ENCODE data around the gene GARRE1. TPM values are rescaled to one million over a fixed set of nuclear protein-coding genes. Genes with fewer than 3 reads are reported as not detected.
"Not testable (repeated sequence)": the region's sequence is repeated elsewhere in the genome, so short reads cannot be mapped to it uniquely, and the experiment has no call there.

The GARRE1 gene
- total RNA-seq, 2 donors from 2014 or later = 34.4 to 43.6 TPM

DNA sequence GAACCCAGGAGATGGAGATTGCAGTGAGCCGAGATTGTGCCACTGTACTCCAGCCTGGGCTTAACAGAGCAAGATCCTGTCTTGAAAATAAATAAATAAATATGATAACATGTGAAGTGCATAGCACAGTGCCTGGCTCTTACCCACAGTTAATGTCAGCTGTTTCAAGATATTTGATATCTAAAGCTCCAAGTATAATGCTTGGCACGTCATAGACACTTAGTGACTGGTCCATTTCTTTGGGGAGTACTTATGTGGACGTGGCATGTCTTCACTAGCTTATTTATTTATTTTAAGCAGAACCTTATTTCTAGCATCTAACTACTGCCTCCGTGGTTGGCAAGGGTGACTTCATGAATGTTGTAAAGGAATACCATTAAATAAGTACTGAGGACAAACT is 18.8 kb downstream of the GARRE1 start:
- peaks cover 67% of the 10 kb centered on the region for H3K4me1 Mint-ChIP-seq
- peaks cover 3% of the 10 kb centered on the region for H3K36me3 Mint-ChIP-seq (ENCODE audit: low read depth)
- peak overlapping the region; percentile 3 for H3K4me3 Mint-ChIP-seq
- no peak for ATAC-seq
- peak overlapping the region; percentile 99 for H3K27ac Mint-ChIP-seq
- H3K9me3 ChIP-seq (ENCODE audit: control insufficient read depth, low read length, poor library complexity, severe bottlenecking) = no peaks in the 10 kb centered on the region
- H3K27me3 Mint-ChIP-seq = no peaks in the 10 kb centered on the region
- no peak for DNase-seq

DNA sequence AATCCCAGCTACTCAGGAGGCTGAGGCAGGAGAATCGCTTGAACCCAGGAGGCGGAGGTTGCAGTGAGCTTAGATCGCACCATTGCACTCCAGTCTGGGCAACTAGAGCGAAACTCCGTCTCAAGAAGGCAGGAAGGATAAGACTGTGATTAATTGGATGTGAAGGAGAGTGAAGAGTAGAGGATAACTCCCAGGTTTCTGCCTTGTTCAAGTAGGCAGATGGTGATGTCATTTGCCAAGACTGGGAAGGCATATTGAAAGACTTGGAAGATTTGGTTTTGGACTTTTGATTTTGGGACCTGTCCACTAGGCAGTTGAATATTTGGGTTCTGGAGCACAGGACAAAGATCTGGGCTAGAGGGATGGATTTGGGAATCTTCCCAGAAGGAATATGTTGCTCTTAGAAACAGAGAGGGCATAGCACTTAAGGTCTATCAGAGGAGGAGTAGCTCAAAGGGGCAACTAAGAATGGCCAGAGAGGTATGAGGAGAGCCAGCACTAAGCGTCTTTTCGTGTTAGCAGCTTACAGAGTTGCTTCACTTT is 20.0 kb downstream of the GARRE1 start:
- H3K27ac Mint-ChIP-seq = peak overlapping the region; percentile 99
- no peaks in the 10 kb centered on the region for H3K9me3 ChIP-seq (ENCODE audit: control insufficient read depth, low read length, poor library complexity, severe bottlenecking)
- peaks cover 60% of the 10 kb centered on the region for H3K4me1 Mint-ChIP-seq
- no peaks in the 10 kb centered on the region for H3K27me3 Mint-ChIP-seq
- no peak for ATAC-seq
- DNase-seq = no peak
- H3K36me3 Mint-ChIP-seq (ENCODE audit: low read depth) = no peaks in the 10 kb centered on the region
- no peak overlapping the region for H3K4me3 Mint-ChIP-seq

DNA sequence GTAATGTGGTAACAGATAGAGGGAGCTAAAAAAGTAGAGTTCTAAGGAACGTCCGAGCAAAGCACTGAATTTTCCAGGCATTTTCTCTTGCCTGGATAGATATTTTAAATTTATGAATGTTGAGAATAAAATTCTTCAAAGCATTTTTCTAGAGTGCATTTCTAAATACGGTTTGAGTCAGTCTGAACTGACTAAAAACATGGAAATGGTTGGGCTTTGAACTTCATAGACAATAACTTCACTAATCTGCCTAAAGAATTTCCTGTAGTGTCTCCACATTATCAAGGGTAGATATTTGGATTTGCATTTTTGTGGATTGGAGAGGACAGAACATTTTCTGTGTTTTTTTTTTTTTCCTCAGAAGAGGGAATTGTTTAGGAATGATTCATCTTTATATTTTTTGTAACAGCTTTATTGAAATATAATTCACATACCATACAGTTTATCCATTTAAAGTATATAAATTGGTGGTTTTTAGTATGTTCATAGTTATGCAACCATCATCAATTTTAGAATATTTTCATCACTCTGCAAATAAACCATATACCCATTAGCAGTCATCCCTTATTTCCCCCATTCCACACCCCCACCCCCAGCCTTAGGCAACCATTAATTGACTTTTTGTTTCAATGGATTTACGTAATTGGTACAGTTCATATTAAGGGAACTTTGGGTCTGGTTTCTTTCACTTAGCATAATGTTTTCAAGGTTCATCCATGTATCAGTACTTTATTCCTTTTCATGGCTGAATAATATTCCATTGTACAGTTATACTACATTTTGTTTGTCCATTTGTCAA is 20.7 kb downstream of the GARRE1 start:
- H3K27me3 Mint-ChIP-seq = no peaks in the 10 kb centered on the region
- H3K27ac Mint-ChIP-seq = peak overlapping the region; percentile 99
- H3K4me3 Mint-ChIP-seq = no peak overlapping the region
- no peaks in the 10 kb centered on the region for H3K36me3 Mint-ChIP-seq (ENCODE audit: low read depth)
- no peaks in the 10 kb centered on the region for H3K9me3 ChIP-seq (ENCODE audit: control insufficient read depth, low read length, poor library complexity, severe bottlenecking)
- DNase-seq (no peak), ATAC-seq (no peak)
- H3K4me1 Mint-ChIP-seq = peaks cover 55% of the 10 kb centered on the region

DNA sequence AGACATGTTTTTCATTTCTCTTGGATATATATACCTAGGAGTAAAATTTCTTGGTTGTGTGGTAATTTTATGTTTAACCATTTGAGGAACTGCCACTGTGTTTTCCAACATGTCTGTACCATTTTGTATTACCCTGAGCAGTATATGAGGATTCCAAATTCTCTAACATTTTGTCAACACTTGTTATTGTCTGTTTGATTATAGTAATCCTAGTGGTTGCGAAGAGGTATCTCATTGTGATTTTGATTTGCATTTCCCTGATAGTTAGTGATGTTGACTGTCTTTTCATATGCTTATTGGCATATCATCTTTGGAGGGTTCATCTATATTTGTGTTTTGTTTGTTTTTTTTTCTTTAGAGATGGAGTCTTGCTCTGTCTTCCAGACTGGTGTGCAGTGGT is 21.4 kb downstream of the GARRE1 start:
- Mint-ChIP-seq H3K4me1 (peaks cover 50% of the 10 kb centered on the region), H3K4me3 (no peak overlapping the region), H3K36me3 (ENCODE audit: low read depth) (no peaks in the 10 kb centered on the region), H3K27ac (peak overlapping the region; percentile 78), H3K27me3 (no peaks in the 10 kb centered on the region)
- no peak for DNase-seq
- no peak for ATAC-seq
- no peaks in the 10 kb centered on the region for H3K9me3 ChIP-seq (ENCODE audit: control insufficient read depth, low read length, poor library complexity, severe bottlenecking)

DNA sequence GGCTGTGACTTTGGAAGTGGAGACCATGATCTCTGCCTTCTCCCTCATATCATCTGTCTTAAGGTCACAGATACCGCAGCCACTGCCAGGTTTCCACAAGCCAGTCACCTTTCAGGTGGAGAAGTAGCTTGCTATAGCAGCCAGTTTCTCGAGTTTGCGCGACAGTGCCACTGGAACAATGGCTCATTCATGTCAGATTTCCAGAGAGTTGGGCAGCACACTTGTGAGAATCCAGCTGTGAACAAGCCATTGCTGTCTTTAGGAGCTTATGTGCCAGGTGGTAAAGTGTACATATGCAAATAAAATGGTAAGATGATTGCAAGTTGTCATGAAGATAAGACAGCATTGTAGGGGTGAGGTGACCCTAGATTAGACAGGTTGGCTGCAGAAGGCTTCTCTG is 22.3 kb downstream of the GARRE1 start:
- H3K4me1 Mint-ChIP-seq = peaks cover 50% of the 10 kb centered on the region
- H3K9me3 ChIP-seq (ENCODE audit: control insufficient read depth, low read length, poor library complexity, severe bottlenecking) = no peaks in the 10 kb centered on the region
- peak overlapping the region; percentile 78 for H3K27ac Mint-ChIP-seq
- ATAC-seq (no peak), DNase-seq (no peak)
- H3K27me3 Mint-ChIP-seq = no peaks in the 10 kb centered on the region
- H3K36me3 Mint-ChIP-seq (ENCODE audit: low read depth) = no peaks in the 10 kb centered on the region
- peak overlapping the region; percentile 44 for H3K4me3 Mint-ChIP-seq

DNA sequence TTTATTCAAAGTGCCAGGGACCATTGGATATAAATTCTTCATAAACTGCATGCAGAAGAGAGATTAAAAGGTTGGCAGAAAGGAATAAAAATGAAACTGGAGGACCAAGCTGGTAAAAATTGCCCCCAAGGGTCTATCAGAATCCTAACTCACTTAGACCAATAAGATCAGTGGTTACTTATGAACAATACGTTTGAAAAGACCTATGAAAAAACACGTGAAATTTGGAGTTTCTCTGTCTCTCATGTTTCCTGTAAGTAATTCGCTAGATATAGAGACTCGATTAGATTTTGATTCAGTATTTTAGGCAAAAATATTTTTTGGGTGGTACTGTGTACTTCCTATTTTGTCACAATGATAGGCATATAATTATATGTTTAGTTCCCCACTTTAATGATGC is 22.9 kb downstream of the GARRE1 start:
- Mint-ChIP-seq H3K4me1 (peaks cover 49% of the 10 kb centered on the region), H3K36me3 (ENCODE audit: low read depth) (no peaks in the 10 kb centered on the region), H3K4me3 (peak overlapping the region; percentile 44), H3K27ac (peak overlapping the region; percentile 78), H3K27me3 (no peaks in the 10 kb centered on the region)
- DNase-seq = no peak
- no peak for ATAC-seq
- no peaks in the 10 kb centered on the region for H3K9me3 ChIP-seq (ENCODE audit: control insufficient read depth, low read length, poor library complexity, severe bottlenecking)

DNA sequence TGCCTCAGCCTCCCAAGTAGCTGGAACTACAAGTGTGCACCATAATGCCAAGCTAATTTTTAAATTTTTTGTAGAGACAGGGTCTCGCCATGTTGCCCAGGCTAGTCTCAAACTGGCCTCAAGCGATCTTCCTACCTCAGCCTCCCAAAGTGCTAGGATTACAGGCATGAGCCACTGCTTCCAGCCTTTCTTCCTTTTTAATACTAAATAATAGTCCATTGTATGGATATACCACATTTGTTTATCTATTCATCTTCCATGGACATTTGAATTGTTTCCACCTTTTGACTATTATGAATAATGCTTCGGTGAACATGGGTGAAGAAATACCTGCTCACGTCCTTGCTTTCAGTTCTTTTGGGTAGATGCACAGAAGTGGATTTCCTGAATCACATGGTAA is 24.4 kb downstream of the GARRE1 start:
- peaks cover 54% of the 10 kb centered on the region for H3K4me1 Mint-ChIP-seq
- no peaks in the 10 kb centered on the region for H3K36me3 Mint-ChIP-seq (ENCODE audit: low read depth)
- H3K27ac Mint-ChIP-seq = peak overlapping the region; percentile 41
- H3K27me3 Mint-ChIP-seq = no peaks in the 10 kb centered on the region
- ATAC-seq (no peak), DNase-seq (no peak)
- H3K9me3 ChIP-seq (ENCODE audit: control insufficient read depth, low read length, poor library complexity, severe bottlenecking) = no peaks in the 10 kb centered on the region
- H3K4me3 Mint-ChIP-seq = no peak overlapping the region

DNA sequence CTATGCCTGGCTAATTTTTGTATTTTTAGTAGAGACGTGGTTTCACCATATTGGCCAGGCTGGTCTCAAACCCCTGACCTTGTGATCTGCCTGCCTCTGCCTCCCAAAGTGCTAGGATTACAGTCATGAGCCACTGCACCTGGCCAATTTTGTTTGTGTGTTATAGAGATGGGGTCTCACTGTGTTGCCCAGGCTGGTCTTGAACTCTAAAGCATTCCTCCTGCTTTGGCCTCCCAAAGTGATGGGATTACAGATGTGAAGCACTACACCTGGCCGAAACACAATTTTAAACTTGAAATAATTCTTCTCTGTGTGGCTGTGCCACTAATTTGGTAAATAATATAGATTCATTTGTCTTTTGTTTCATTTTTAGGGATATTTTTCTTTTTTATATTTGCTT is 27.1 kb downstream of the GARRE1 start:
- not testable (repeated sequence) for DNase-seq; H3K4me3 Mint-ChIP-seq; ATAC-seq; H3K36me3 Mint-ChIP-seq (ENCODE audit: low read depth); H3K9me3 ChIP-seq (ENCODE audit: control insufficient read depth, low read length, poor library complexity, severe bottlenecking); H3K27me3 Mint-ChIP-seq; H3K27ac Mint-ChIP-seq
- peaks cover 38% of the 10 kb centered on the region for H3K4me1 Mint-ChIP-seq

DNA sequence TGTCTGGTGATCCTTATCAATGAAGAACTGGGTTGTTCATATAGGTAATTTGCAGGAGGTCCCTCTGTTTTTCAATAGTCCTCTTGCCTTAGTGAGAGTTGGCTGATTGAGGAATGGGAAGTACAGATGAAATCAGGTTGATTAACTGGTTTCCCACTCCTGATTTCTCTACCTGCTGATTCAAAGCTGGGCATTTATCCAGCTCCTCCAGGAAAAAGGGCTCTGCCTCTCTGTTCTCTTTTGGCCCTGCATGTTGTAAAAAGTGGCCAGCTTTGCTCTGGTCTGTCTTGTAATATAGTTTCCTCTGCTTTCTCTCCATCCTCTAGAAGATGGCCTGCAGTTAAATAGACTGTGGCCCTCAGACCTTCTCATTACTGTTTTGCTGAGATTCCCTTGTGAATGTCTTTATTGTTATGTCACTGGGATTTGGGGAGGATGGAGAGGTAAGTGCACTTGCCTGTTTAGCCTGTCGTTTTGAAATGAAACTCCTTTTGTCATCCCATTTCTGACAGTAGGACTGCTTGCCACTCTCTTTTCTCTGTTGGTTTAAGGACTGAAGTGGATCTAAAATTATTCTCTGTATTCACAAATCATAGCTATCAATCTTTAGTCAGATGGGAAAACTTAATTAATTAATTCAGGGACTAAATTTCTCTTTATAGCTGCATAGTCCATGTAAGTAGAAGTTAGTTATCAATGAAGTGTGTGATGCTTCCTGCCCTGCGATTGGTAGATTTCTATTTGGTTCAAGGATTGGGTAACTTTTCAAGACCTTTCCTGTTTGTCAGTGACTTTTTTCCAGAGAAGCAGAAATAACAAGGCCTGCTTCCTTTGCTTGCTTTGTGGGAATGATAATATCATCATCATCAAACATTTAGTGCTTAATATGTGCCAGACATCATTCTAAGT is 28.5 kb downstream of the GARRE1 start:
- no peak for ATAC-seq
- no peaks in the 10 kb centered on the region for H3K9me3 ChIP-seq (ENCODE audit: control insufficient read depth, low read length, poor library complexity, severe bottlenecking)
- Mint-ChIP-seq H3K27me3 (no peaks in the 10 kb centered on the region), H3K27ac (peak overlapping the region; percentile 57), H3K4me1 (peaks cover 29% of the 10 kb centered on the region), H3K4me3 (no peak overlapping the region), H3K36me3 (ENCODE audit: low read depth) (no peaks in the 10 kb centered on the region)
- DNase-seq = no peak

DNA sequence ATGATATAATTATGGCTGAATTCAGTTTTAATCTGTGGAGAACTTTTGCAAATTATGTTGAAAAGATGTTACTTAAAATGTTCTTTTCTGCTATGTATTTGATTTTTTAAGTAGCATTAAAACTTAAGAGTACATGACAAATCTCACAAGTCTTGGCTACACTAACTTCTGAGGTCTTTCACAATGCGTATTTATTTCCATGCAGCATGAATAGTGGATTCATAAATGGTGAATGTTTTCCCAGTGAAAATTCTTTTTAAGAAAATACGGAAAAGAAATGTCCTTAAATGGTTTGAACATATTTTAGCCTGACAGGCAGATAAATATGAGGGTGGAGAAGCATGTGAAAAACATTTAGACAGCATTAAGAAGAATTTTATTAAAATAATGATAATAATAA is 30.2 kb downstream of the GARRE1 start:
- no peaks in the 10 kb centered on the region for H3K36me3 Mint-ChIP-seq (ENCODE audit: low read depth)
- H3K9me3 ChIP-seq (ENCODE audit: control insufficient read depth, low read length, poor library complexity, severe bottlenecking) = no peaks in the 10 kb centered on the region
- H3K27me3 Mint-ChIP-seq = no peaks in the 10 kb centered on the region
- H3K4me3 Mint-ChIP-seq = no peak overlapping the region
- DNase-seq (no peak), ATAC-seq (no peak)
- no peak overlapping the region for H3K27ac Mint-ChIP-seq
- H3K4me1 Mint-ChIP-seq = peaks cover 28% of the 10 kb centered on the region

DNA sequence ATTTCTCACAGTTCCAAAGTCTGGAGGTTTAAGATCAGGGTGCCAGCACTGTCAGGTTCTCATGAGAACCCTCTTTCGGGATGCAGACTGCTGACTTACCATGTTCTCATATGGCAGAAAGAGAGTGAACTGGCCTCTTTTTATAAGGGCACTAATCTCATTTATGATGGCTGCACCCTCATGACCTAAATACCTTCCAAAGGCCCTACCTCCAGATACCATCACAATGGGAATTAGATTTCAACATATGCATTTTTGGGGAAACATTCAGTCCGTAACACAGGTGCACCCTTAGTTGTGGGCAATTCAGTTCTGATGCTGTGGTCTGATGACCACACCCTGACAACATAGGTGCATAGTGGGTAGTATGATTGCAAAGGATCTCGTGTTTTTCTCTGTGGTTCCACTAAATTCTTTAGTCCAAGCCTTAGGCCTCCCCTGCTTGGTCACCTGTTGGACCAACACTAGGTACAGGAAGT is 33.3 kb downstream of the GARRE1 start:
- H3K27me3 Mint-ChIP-seq = no peaks in the 10 kb centered on the region
- H3K9me3 ChIP-seq (ENCODE audit: control insufficient read depth, low read length, poor library complexity, severe bottlenecking) = no peaks in the 10 kb centered on the region
- no peak overlapping the region for H3K4me3 Mint-ChIP-seq
- H3K36me3 Mint-ChIP-seq (ENCODE audit: low read depth) = no peaks in the 10 kb centered on the region
- DNase-seq (no peak), ATAC-seq (no peak)
- H3K27ac Mint-ChIP-seq = no peak overlapping the region
- peaks cover 13% of the 10 kb centered on the region for H3K4me1 Mint-ChIP-seq

DNA sequence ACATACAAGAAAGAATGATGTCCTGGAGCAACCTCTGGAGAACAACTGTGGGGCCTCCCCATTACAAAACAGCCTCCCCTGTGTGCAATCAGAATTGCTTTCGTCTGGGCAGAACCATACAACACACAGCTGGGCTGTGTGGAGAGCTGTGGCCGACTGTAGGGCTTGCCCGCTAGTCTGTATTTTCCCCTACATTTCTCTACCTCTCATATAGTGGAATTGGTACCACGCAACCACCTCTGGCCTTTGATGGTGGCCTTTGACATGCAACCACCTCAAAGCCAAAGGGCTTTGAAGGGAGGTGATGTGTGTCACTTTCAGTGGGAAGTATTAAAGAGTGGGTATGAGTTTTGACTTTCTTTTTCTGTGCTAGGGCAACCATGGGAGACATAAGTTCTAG is 34.0 kb downstream of the GARRE1 start:
- Mint-ChIP-seq H3K27ac (no peak overlapping the region), H3K4me3 (no peak overlapping the region), H3K36me3 (ENCODE audit: low read depth) (no peaks in the 10 kb centered on the region), H3K4me1 (peaks cover 9% of the 10 kb centered on the region), H3K27me3 (no peaks in the 10 kb centered on the region)
- DNase-seq (no peak), ATAC-seq (no peak)
- H3K9me3 ChIP-seq (ENCODE audit: control insufficient read depth, low read length, poor library complexity, severe bottlenecking) = no peaks in the 10 kb centered on the region

DNA sequence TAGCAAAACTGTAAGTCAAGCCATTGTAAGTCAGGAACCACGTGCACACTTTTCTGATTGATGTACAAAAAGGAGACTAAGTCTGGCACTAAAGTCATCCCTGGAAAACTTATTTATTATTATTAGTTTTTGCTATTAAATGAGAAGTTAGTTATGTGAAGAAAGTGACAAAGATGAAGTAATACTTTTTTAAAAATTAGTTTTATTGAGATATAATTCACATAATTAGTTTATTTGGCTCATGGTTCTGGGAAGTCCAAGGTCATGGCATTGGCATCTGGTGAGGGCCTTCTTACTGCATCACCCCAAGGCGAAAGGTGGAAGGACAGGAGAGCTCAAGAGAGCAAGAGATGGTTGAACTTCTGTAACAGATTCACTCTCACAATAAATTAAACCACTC is 36.9 kb downstream of the GARRE1 start:
- no peaks in the 10 kb centered on the region for H3K9me3 ChIP-seq (ENCODE audit: control insufficient read depth, low read length, poor library complexity, severe bottlenecking)
- no peaks in the 10 kb centered on the region for H3K27me3 Mint-ChIP-seq
- no peaks in the 10 kb centered on the region for H3K36me3 Mint-ChIP-seq (ENCODE audit: low read depth)
- H3K4me3 Mint-ChIP-seq = no peak overlapping the region
- DNase-seq = no peak
- H3K27ac Mint-ChIP-seq = no peak overlapping the region
- ATAC-seq = no peak
- H3K4me1 Mint-ChIP-seq = peaks cover 6% of the 10 kb centered on the region

Measured in T-helper 17 cell (primary cell).